Measurements from ENCODE around the gene PLCL1. TPM values are rescaled to one million over a fixed set of nuclear protein-coding genes. Genes with fewer than 3 reads are reported as not detected.

Gene PLCL1
- total RNA-seq, 4 donors from 2014 or later = 6.6 to 10.8 (median 8.3) TPM

GRCh38 chr2:197848602-197849001, 44.2 kb downstream of the PLCL1 start:
- no peak for TF ChIP-seq CTCF (IDR thresholded peaks at IDR 0.05; ENCODE audit: low read depth)

- TF ChIP-seq CTCF (IDR thresholded peaks at IDR 0.05; ENCODE audit: low read depth) = no peak
These were observed 46.6 kb downstream of the PLCL1 start for GRCh38 chr2:197850882-197851450.

GRCh38 chr2:197851451-197851850, 47.1 kb downstream of the PLCL1 start:
- TF ChIP-seq CTCF (IDR thresholded peaks at IDR 0.05; ENCODE audit: low read depth) = no peak

DNA sequence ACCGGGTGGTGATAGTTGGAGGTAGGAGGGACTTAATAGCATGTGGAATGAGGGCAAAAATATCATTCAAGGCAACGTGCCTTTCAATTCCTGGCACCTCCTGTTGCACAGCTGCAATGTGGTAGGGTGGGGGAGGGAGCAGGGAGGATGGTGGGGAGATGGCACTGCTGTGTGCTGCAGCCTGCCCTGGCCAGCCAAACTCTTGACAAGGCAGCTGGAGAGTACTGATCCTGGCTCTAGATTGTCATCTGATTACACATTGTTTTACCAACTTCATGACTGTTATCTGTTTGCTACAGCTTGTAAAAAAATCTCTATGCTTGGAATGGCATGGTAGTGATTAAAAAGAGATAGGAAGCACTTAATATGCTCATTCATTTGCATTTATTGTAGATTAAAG, 47.7 kb downstream of the PLCL1 start:
- no peak for TF ChIP-seq CTCF (IDR thresholded peaks at IDR 0.05; ENCODE audit: low read depth)

- TF ChIP-seq CTCF (IDR thresholded peaks at IDR 0.05; ENCODE audit: low read depth) = no peak
These were observed 49.2 kb downstream of the PLCL1 start for GRCh38 chr2:197853549-197853948.

DNA sequence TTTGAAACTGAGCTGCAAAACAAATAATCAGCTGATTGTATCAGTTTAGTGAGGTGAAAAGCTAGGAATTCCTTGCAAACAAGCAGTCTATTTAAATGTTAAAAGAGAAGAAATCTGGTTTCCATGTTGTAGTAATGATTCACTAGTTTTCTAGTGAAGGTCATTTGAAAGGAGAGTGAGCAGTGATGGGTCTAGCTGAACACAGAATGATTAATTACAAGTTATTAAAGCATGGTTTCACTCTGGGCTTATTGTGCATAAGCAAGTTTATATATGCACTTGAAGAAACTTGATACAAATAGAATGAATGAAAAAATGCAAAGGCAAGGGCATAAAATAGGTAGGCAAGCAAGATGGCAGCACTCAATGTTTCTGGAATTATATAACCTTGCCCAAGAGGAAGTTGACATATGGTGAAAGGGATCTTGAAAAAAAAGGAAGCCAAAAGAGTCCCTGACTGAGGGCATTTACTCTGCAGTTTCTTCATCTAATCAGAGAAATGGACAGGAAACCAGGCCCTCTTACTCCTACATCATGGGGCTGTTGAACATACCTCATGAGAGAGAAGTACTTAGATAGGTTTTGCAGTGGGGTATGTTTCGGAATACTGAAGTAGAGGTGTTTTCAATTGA, 53.2 kb downstream of the PLCL1 start:
- no peak for TF ChIP-seq CTCF (IDR thresholded peaks at IDR 0.05; ENCODE audit: low read depth)

DNA sequence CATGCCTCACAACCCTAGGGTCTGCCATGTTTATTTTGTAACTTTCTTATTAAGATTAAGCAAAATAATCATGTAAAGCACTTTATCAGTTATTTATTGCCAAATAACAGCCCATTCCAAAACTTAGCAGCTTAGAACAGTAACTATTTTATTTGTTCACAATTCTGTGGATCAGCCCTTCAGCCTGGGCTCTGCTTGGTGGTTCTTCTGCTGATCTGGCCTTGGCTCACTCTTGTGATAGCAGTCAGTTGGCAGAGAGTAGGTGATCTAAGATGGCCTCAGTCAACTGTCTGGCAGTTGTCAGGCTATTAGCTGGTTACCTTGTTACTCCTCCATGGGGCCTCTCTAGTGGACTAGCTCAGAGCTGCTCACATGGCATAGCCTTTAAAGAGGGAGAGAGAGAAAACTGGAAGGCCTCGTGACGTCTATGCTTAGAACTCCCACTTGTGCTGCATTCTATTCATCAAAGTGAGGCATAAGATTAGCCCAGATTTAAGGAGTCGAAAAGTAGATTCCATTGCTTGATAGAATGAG, 54.3 kb downstream of the PLCL1 start:
- no peak for TF ChIP-seq CTCF (IDR thresholded peaks at IDR 0.05; ENCODE audit: low read depth)
